Activated naive CD8-positive, alpha-beta T cell treated with anti-CD3 and anti-CD28 coated beads for 36 hours (primary cell): ENCODE measurements around the gene UXS1. TPM values are rescaled to one million over a fixed set of nuclear protein-coding genes. Genes with fewer than 3 reads are reported as not detected.
"Not testable (repeated sequence)": the region's sequence is repeated elsewhere in the genome, so short reads cannot be mapped to it uniquely, and the experiment has no call there.

Experiments
- DNase-seq: peaks from one replicate; pipeline ENCODE4 v3.0.0; 2021
- H3K27ac Mint-ChIP-seq: one replicate; pipeline ENCODE4 v1.8.0; 2022; ENCODE audit warnings: mild to moderate bottlenecking, moderate library complexity, mixed read lengths
- H3K27me3 Mint-ChIP-seq: one replicate; pipeline ENCODE4 v1.8.0; 2022; ENCODE audit warnings: mild to moderate bottlenecking, mixed read lengths
- H3K36me3 Mint-ChIP-seq: one replicate; pipeline ENCODE4 v1.8.0; 2021; ENCODE audit warnings: mild to moderate bottlenecking, mixed read lengths
- H3K4me1 Mint-ChIP-seq: one replicate; pipeline ENCODE4 v1.8.0; 2021; ENCODE audit warnings: mixed read lengths
- H3K4me3 Mint-ChIP-seq: one replicate; pipeline ENCODE4 v1.8.0; 2022; ENCODE audit warnings: mild to moderate bottlenecking, moderate library complexity, mixed read lengths
- H3K9me3 Mint-ChIP-seq: one replicate; pipeline ENCODE4 v1.8.0; 2022; ENCODE audit warnings: mixed read lengths
- total RNA-seq, 2 experiments: library from RNA; stranded (reverse); gene quantifications; one replicate each; pipeline ENCODE4 v1.2.3, GENCODE V29; 2021

UXS1 gene
- total RNA-seq = 10 to 100 TPM; 43.4 to 44.5 TPM

GRCh38 chr2:106193977-106194778, at the start of gene UXS1:
UXS1 (minus strand) TSS chr2:106194301; CDS start chr2:106194241, 60 bp downstream.
- H3K9me3 Mint-ChIP-seq = no peaks in the 10 kb centered on the region
- H3K4me1 Mint-ChIP-seq = peaks cover 38% of the 10 kb centered on the region
- DNase-seq = peak; percentile 97
- peak within 1 kb of the TSS; percentile 82 for H3K4me3 Mint-ChIP-seq
- no peaks in the 10 kb centered on the region for H3K27me3 Mint-ChIP-seq
- peak within 1 kb of the TSS; percentile 83 for H3K27ac Mint-ChIP-seq
- H3K36me3 Mint-ChIP-seq = peaks cover 27% of the 10 kb centered on the region

GRCh38 chr2:106239491-106239890, 45.4 kb upstream of the UXS1 start:
- not testable (repeated sequence) for H3K27ac Mint-ChIP-seq, DNase-seq
- H3K9me3 Mint-ChIP-seq = peaks cover 23% of the 10 kb centered on the region

DNA sequence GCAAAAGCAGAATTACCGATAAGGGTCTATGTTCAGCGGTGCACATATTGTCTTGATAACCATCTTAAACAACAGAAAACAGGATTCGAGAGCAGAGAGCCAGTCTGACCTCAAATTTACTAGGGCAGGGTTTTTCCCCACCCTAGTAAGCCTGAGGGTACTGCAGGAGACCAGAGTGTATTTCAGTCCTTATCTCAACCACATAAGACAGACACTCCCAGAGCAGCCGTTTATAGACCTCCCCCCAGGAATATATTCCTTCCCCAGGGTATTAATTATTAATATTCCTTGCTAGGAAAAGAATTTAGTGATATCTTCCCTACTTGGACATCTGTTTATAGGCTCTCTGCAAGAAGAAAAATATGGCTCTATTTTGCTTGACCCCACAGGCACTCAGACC, 41.3 kb upstream of the UXS1 start:
- not testable (repeated sequence) for H3K27me3 Mint-ChIP-seq, H3K27ac Mint-ChIP-seq, DNase-seq

More at GRCh38 chr2:106239491-106239890, 45.4 kb upstream of the UXS1 start:
- not testable (repeated sequence) for H3K27me3 Mint-ChIP-seq, H3K4me3 Mint-ChIP-seq, H3K36me3 Mint-ChIP-seq, H3K4me1 Mint-ChIP-seq

DNA sequence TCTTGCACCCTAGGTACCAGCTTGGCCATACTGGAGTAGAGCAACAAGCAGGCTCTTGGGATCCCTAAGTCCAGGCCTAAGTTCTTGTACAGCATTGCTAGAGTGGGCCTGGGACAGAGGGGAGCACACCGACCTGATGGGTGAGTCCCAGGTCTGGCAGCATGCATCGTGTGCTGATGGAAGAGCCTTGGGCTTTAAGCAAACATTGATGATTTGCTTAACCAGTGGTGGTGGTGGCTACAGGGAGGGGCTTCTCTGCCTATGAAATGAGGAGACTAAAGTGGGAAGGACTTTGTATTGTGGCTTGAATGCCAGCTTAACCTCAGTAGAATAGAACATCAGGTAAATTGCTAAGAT, 39.2 kb upstream of the UXS1 start:
- no peak for DNase-seq
- Mint-ChIP-seq H3K36me3 (peaks cover 10% of the 10 kb centered on the region), H3K27ac (no peak overlapping the region), H3K27me3 (no peaks in the 10 kb centered on the region), H3K4me1 (no peaks in the 10 kb centered on the region), H3K4me3 (no peak overlapping the region), H3K9me3 (peaks cover 24% of the 10 kb centered on the region)

More for the DNA sequence above, 41.3 kb upstream of the UXS1 start:
- Mint-ChIP-seq H3K36me3 (peaks cover 10% of the 10 kb centered on the region), H3K9me3 (peaks cover 24% of the 10 kb centered on the region)
- H3K4me1 Mint-ChIP-seq, H3K4me3 Mint-ChIP-seq: not testable (repeated sequence)

DNA sequence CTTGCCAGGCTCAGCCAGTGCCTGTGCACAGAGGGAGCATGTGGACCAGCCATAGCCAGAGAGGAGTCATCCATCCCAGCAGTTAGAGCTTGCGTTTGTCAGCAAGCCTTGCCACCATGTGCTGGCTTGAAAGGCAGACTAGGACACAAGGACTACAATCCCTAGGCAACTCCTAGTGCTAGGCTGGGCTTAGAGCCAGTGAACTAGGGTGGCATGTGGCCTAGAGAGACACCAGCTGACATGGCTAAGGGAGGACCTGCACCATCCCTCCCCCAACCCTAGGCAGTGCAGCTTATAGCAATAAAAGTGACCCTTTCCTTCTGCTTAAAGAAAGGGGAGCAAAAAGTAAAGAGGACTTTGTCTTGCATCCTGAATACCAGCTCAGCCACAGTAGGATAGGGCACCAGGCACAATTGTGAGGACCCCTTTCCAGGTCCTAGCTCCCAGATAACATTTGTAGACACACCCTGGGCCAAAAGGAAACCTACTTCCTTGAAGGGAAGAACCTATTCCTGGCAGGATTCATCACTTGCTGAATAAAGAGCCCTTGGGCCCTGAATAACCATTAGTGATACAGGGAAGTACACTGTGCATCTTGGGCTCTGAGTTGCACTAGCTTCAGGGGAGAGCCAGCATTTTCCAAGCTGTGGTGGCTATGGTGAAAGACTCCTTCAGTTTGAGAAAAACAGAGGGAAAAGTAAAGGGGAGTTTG, 38.7 kb upstream of the UXS1 start:
- no peak overlapping the region for H3K27ac Mint-ChIP-seq
- H3K4me3 Mint-ChIP-seq = no peak overlapping the region
- no peak for DNase-seq
- H3K9me3 Mint-ChIP-seq = peaks cover 24% of the 10 kb centered on the region
- no peaks in the 10 kb centered on the region for H3K4me1 Mint-ChIP-seq
- no peaks in the 10 kb centered on the region for H3K27me3 Mint-ChIP-seq
- peaks cover 10% of the 10 kb centered on the region for H3K36me3 Mint-ChIP-seq

DNA sequence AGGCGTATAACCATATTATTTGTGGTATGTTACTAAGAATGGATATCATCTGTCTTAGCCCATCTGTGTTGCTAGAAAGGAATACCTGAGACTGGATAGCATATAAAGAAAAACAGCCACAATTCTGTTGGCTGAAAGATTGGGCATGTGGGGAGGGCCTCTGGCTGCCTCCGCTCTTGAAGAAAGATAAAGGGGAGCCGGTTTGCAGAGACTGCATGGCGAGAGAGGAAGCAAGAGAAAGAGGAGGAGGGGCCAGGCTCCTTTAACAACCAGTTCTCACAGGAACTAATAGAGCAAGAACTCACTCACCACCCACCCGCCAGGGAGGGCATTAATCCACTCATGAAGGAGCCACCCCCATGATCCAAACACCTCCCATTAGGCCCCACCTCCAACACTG, 29.2 kb upstream of the UXS1 start:
- H3K36me3 Mint-ChIP-seq = no peaks in the 10 kb centered on the region
- H3K27me3 Mint-ChIP-seq = no peaks in the 10 kb centered on the region
- H3K27ac Mint-ChIP-seq = no peak overlapping the region
- H3K9me3 Mint-ChIP-seq = no peaks in the 10 kb centered on the region
- no peak overlapping the region for H3K4me3 Mint-ChIP-seq
- H3K4me1 Mint-ChIP-seq = no peaks in the 10 kb centered on the region
- DNase-seq = no peak

- not testable (repeated sequence) for H3K36me3 Mint-ChIP-seq, DNase-seq, H3K27ac Mint-ChIP-seq, H3K4me1 Mint-ChIP-seq, H3K4me3 Mint-ChIP-seq, H3K27me3 Mint-ChIP-seq, H3K9me3 Mint-ChIP-seq
Observed at GRCh38 chr2:106222057-106222456, 28.0 kb upstream of the UXS1 start.

- no peaks in the 10 kb centered on the region for H3K4me1 Mint-ChIP-seq
- H3K36me3 Mint-ChIP-seq = no peaks in the 10 kb centered on the region
- DNase-seq = no peak
- H3K9me3 Mint-ChIP-seq = no peaks in the 10 kb centered on the region
- H3K27me3 Mint-ChIP-seq = no peaks in the 10 kb centered on the region
- no peak overlapping the region for H3K4me3 Mint-ChIP-seq
- no peak overlapping the region for H3K27ac Mint-ChIP-seq
Observed at GRCh38 chr2:106219813-106220212, 25.7 kb upstream of the UXS1 start.

DNA sequence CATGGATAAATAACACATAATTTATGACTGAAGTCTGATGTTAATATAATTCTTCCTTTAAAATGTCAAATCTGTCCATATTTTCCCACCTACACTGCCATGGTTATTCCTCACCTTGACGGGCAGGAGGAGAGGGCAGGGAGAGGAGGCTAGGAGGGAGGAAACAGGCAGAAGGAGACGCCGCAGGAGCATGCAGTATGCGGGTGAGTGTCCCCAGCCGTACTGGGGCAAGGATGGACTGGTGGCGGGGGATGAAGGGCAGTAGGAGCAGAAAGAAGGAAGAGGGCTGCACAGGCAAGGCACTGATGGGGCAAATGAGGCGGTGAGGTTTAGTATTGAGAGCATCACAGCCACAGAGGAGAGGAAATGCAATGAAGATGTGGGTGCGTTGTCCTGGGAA, 25.1 kb upstream of the UXS1 start:
- DNase-seq, H3K36me3 Mint-ChIP-seq, H3K27me3 Mint-ChIP-seq, H3K27ac Mint-ChIP-seq, H3K4me3 Mint-ChIP-seq, H3K4me1 Mint-ChIP-seq, H3K9me3 Mint-ChIP-seq: not testable (repeated sequence)

DNA sequence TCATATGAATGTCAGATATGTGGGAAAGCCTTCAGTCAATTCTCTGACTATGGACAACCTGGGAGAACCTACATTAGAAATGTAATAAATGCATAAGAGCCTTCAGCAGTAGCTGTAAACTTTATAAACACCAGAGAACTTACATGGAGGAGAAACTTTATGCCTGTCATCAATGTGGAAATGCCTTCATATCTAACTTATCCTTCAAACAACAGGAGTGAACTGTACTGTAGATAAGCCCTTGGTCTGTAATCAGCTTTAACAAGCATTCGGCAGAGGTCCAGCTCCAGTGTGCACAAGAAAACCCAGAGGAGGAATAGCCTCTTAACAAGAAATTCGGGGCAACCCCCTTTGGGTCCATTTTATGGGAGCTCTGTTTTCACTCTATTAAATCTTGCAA, 14.8 kb upstream of the UXS1 start:
- Mint-ChIP-seq H3K27me3 (no peaks in the 10 kb centered on the region), H3K4me1 (peaks cover 8% of the 10 kb centered on the region), H3K36me3 (peaks cover 1% of the 10 kb centered on the region), H3K4me3 (no peak overlapping the region), H3K27ac (no peak overlapping the region), H3K9me3 (peaks cover 17% of the 10 kb centered on the region)
- DNase-seq = no peak

- Mint-ChIP-seq H3K9me3 (peaks cover 17% of the 10 kb centered on the region), H3K27me3 (no peaks in the 10 kb centered on the region), H3K36me3 (peaks cover 1% of the 10 kb centered on the region), H3K4me3 (no peak overlapping the region), H3K4me1 (peaks cover 8% of the 10 kb centered on the region), H3K27ac (no peak overlapping the region)
- no peak for DNase-seq
Observed at GRCh38 chr2:106208399-106208798, 14.3 kb upstream of the UXS1 start.

DNA sequence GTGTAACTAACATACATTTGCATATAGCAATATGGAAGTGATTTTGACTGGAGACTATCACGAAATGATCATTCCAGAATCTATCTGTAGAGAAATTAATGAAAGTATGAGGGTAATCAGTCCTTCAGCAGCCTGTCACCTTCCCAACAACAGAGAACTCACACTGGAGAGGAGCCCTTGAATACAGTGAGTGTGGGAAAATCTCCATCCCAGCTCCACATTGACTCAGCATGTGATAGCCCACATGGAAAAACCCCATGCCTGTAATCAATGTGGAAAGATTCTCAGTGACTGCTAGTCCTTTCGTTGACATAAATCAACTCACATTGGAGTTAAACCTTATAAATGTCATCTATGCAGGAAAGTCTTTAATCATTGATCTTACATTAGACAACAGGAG, 13.1 kb upstream of the UXS1 start:
- H3K4me1 Mint-ChIP-seq = peaks cover 8% of the 10 kb centered on the region
- DNase-seq = no peak
- no peak overlapping the region for H3K4me3 Mint-ChIP-seq
- peaks cover 1% of the 10 kb centered on the region for H3K36me3 Mint-ChIP-seq
- no peak overlapping the region for H3K27ac Mint-ChIP-seq
- no peaks in the 10 kb centered on the region for H3K27me3 Mint-ChIP-seq
- peaks cover 17% of the 10 kb centered on the region for H3K9me3 Mint-ChIP-seq

GRCh38 chr2:106205488-106205887, 11.4 kb upstream of the UXS1 start:
- no peak overlapping the region for H3K27ac Mint-ChIP-seq
- no peaks in the 10 kb centered on the region for H3K27me3 Mint-ChIP-seq
- H3K4me1 Mint-ChIP-seq = peaks cover 8% of the 10 kb centered on the region
- H3K36me3 Mint-ChIP-seq = peaks cover 1% of the 10 kb centered on the region
- peaks cover 17% of the 10 kb centered on the region for H3K9me3 Mint-ChIP-seq
- no peak for DNase-seq
- H3K4me3 Mint-ChIP-seq = no peak overlapping the region

- H3K27ac Mint-ChIP-seq, H3K36me3 Mint-ChIP-seq, H3K27me3 Mint-ChIP-seq, H3K4me1 Mint-ChIP-seq, DNase-seq, H3K4me3 Mint-ChIP-seq: not testable (repeated sequence)
- peaks cover 17% of the 10 kb centered on the region for H3K9me3 Mint-ChIP-seq
Observed at GRCh38 chr2:106204551-106204950, 10.4 kb upstream of the UXS1 start.

DNA sequence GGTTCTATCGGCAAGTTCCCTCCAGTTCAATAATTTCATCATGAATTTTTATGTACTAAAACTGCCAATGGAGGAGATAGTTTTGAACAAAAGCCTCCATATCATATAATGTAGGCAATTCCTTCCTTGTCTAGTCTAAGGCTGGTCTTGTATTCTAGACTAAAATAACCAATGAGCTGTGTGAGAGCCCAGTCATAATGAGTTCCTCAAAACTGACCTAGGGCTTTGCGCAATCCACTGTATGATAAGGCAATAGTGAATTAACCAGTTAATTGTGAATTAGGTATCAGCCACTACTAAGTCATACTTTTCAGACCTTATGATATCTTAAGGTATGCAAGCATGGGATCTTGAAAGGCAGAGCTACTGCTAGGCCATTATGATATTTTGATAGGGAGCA, 7.6 kb upstream of the UXS1 start:
- no peaks in the 10 kb centered on the region for H3K36me3 Mint-ChIP-seq
- no peak overlapping the region for H3K4me3 Mint-ChIP-seq
- H3K27me3 Mint-ChIP-seq = no peaks in the 10 kb centered on the region
- H3K27ac Mint-ChIP-seq = no peak overlapping the region
- peaks cover 2% of the 10 kb centered on the region for H3K9me3 Mint-ChIP-seq
- peaks cover 8% of the 10 kb centered on the region for H3K4me1 Mint-ChIP-seq
- DNase-seq = no peak

- no peaks in the 10 kb centered on the region for H3K9me3 Mint-ChIP-seq
- no peak overlapping the region for H3K4me3 Mint-ChIP-seq
- peaks cover 3% of the 10 kb centered on the region for H3K36me3 Mint-ChIP-seq
- H3K4me1 Mint-ChIP-seq = peaks cover 7% of the 10 kb centered on the region
- no peak overlapping the region for H3K27ac Mint-ChIP-seq
- DNase-seq = no peak
- no peaks in the 10 kb centered on the region for H3K27me3 Mint-ChIP-seq
Observed at GRCh38 chr2:106197878-106198277, 3.8 kb upstream of the UXS1 start.
